H1 (cell line): Measurements from ENCODE around the gene THADA. TPM values are rescaled to one million over a fixed set of nuclear protein-coding genes. Genes with fewer than 3 reads are reported as not detected.

ENCODE experiments used
- CTCF ChIA-PET: fragments of 300-600 bp; sonication (Branson Sonifier 250); formaldehyde crosslinking; loops from one replicate; lab custom pipeline; 2021; ENCODE audit not compliant: partially characterized antibody; lab: Charles Lee
- POLR2A ChIA-PET: fragments of 300-600 bp; sonication (Branson Sonifier 250); formaldehyde crosslinking; loops from one replicate; lab custom pipeline; 2021; ENCODE audit warnings: inconsistent platforms; ENCODE audit not compliant: partially characterized antibody; lab: Charles Lee
- DNase-seq, 2 experiments: peaks; one replicate each; pipeline versions ENCODE4 v3.0.0 to v3.0.0-alpha.2; 2010 to 2022; ENCODE audit warnings: low spot score in 2 of 2, low read depth in 1 of 2, mixed read lengths in 1 of 2
- FAIRE-seq: peaks from 2 replicates; lab custom pipeline; 2011; peaks lifted over from hg19 to GRCh38; lab: Jason Lieb, UNC
- H2AFZ ChIP-seq: 2 replicates; pipeline ENCODE4 v1.8.1; 2012; ENCODE audit warnings: low read length, inconsistent platforms
- H2AK5ac ChIP-seq: 2 replicates; pipeline ENCODE4 v1.6.1; 2013; ENCODE audit warnings: low read depth, low read length
- H2BK120ac ChIP-seq: replicated peaks from 2 replicates; pipeline ENCODE3; 2013; ENCODE audit warnings: low read depth, low read length, inconsistent platforms
- H2BK12ac ChIP-seq: 2 replicates; pipeline ENCODE4 v1.6.1; 2013; ENCODE audit warnings: low read depth, low read length
- H2BK15ac ChIP-seq: 2 replicates; pipeline ENCODE4 v1.6.1; 2013; ENCODE audit warnings: low read length
- H2BK20ac ChIP-seq: 2 replicates; pipeline ENCODE4 v1.6.1; 2013; ENCODE audit warnings: low read length
- H2BK5ac ChIP-seq: 2 replicates; pipeline ENCODE4 v1.6.1; 2013; ENCODE audit warnings: low read depth, low read length
- H3K14ac ChIP-seq: 2 replicates; pipeline ENCODE4 v1.6.1; 2013; ENCODE audit warnings: inconsistent platforms; ENCODE audit not compliant: insufficient read length
- H3K18ac ChIP-seq: 2 replicates; pipeline ENCODE4 v1.6.1; 2013; ENCODE audit warnings: low read length; ENCODE audit errors: extremely low read depth
- H3K23ac ChIP-seq: 2 replicates; pipeline ENCODE4 v1.6.1; 2013; ENCODE audit warnings: inconsistent platforms; ENCODE audit not compliant: insufficient read length
- H3K23me2 ChIP-seq: 2 replicates; pipeline ENCODE4 v1.6.1; 2013; ENCODE audit warnings: low read depth, low read length
- H3K27ac ChIP-seq: 2 replicates; pipeline ENCODE4 v1.6.1; 2011; ENCODE audit warnings: low read depth, low read length, inconsistent platforms
- H3K27me3 ChIP-seq, 4 experiments: replicated peaks in 1 of 4; 1 replicate in 1 of 4; 2 replicates in 3 of 4; pipeline versions ENCODE4 v1.6.1 to v1.8.1; 2011 to 2013; ENCODE audit warnings: low read length in 3 of 4, mild to moderate bottlenecking in 3 of 4, inconsistent platforms in 2 of 4, mixed read lengths in 2 of 4, moderate library complexity in 1 of 4; ENCODE audit not compliant: control insufficient read depth in 3 of 4, insufficient read depth in 3 of 4; ENCODE audit errors: extremely low read depth in 1 of 4
- H3K36me3 ChIP-seq, 4 experiments: 2 replicates each; pipeline versions ENCODE4 v1.6.1 to v1.8.1; 2011 to 2013; ENCODE audit warnings: mild to moderate bottlenecking in 4 of 4, low read length in 3 of 4, moderate library complexity in 2 of 4, control low read depth in 1 of 4, inconsistent platforms in 1 of 4; ENCODE audit not compliant: insufficient read depth in 4 of 4, control insufficient read depth in 2 of 4
- H3K4ac ChIP-seq: replicated peaks from 2 replicates; pipeline ENCODE3; 2013; ENCODE audit warnings: low read length, low read depth, mixed read lengths, inconsistent platforms; ENCODE audit not compliant: insufficient read length
- H3K4me1 ChIP-seq, 4 experiments: replicated peaks in 1 of 4; 1 replicate in 1 of 4; 2 replicates in 3 of 4; pipeline versions ENCODE4 v1.6.1 to v1.8.1; 2011 to 2013; ENCODE audit warnings: low read length in 3 of 4, inconsistent platforms in 2 of 4, mixed read lengths in 1 of 4; ENCODE audit not compliant: insufficient read depth in 4 of 4, control insufficient read depth in 3 of 4
- H3K4me2 ChIP-seq, 2 experiments: 2 replicates each; pipeline versions ENCODE4 v1.6.1 to v1.8.1; 2011 to 2013; ENCODE audit warnings: low read depth in 2 of 2, low read length in 2 of 2, control low read depth in 1 of 2, inconsistent platforms in 1 of 2, mild to moderate bottlenecking in 1 of 2; ENCODE audit not compliant: insufficient read depth in 1 of 2
- H3K4me3 ChIP-seq, 4 experiments: fragments of 200-600, 300-600 bp in 1 of 4; sonication (generic), shearing (Covaris generic), sonication (Bioruptor Twin) in 1 of 4; 2 replicates each; pipeline versions ENCODE4 v1.5.1 to v1.8.1; 2011 to 2016; ENCODE audit warnings: low read length in 4 of 4, low read depth in 3 of 4, control low read depth in 2 of 4, inconsistent platforms in 2 of 4, mild to moderate bottlenecking in 2 of 4, mixed read lengths in 1 of 4, moderate library complexity in 1 of 4; ENCODE audit not compliant: insufficient read depth in 2 of 4; ENCODE audit errors: extremely low read depth in 1 of 4
- H3K56ac ChIP-seq: replicated peaks from 2 replicates; pipeline ENCODE3; 2013; ENCODE audit warnings: low read depth, mild to moderate bottlenecking, mixed read lengths, low read length, inconsistent platforms; ENCODE audit not compliant: insufficient read length
- H3K79me1 ChIP-seq: 2 replicates; pipeline ENCODE4 v1.6.1; 2013; ENCODE audit warnings: low read depth, low read length, control low read depth
- H3K79me2 ChIP-seq, 2 experiments: 2 replicates each; pipeline versions ENCODE4 v1.6.1 to v1.8.1; 2012 to 2013; ENCODE audit warnings: low read length in 2 of 2, mild to moderate bottlenecking in 2 of 2, inconsistent platforms in 1 of 2; ENCODE audit not compliant: insufficient read depth in 2 of 2, control insufficient read depth in 1 of 2
- H3K9ac ChIP-seq, 4 experiments: replicated peaks in 1 of 4; 1 replicate in 1 of 4; 2 replicates in 3 of 4; pipeline versions ENCODE4 v1.6.1 to v1.8.1; 2011 to 2013; ENCODE audit warnings: low read depth in 3 of 4, low read length in 3 of 4, control low read depth in 2 of 4, mild to moderate bottlenecking in 2 of 4, moderate library complexity in 2 of 4, inconsistent platforms in 1 of 4; ENCODE audit errors: extremely low read depth in 1 of 4
- H3K9me3 ChIP-seq, 2 experiments: 2 replicates each; pipeline versions ENCODE4 v1.6.1 to v1.8.1; 2012 to 2013; ENCODE audit warnings: mild to moderate bottlenecking in 2 of 2, moderate library complexity in 2 of 2, control low read depth in 1 of 2, inconsistent platforms in 1 of 2, low read depth in 1 of 2, low read length in 1 of 2, mixed read lengths in 1 of 2; ENCODE audit not compliant: insufficient read depth in 2 of 2
- H4K20me1 ChIP-seq, 2 experiments: replicated peaks in 1 of 2; 2 replicates each; pipeline versions ENCODE3 to v1.8.1; 2011 to 2013; ENCODE audit warnings: inconsistent platforms in 2 of 2, low read length in 2 of 2, mild to moderate bottlenecking in 1 of 2; ENCODE audit not compliant: insufficient read depth in 2 of 2, control insufficient read depth in 1 of 2
- H4K5ac ChIP-seq: 2 replicates; pipeline ENCODE4 v1.6.1; 2013; ENCODE audit warnings: low read length, low read depth, mixed read lengths, inconsistent platforms; ENCODE audit not compliant: insufficient read length
- H4K8ac ChIP-seq: 2 replicates; pipeline ENCODE4 v1.8.0; 2013; ENCODE audit warnings: mild to moderate bottlenecking, moderate library complexity, low read length, inconsistent platforms; ENCODE audit not compliant: insufficient read depth; ENCODE audit errors: extremely low read depth
- H4K91ac ChIP-seq: replicated peaks from 2 replicates; pipeline ENCODE3; 2013; ENCODE audit warnings: low read length, mixed read lengths, inconsistent platforms; ENCODE audit not compliant: insufficient read length
- ATF2 ChIP-seq: IDR thresholded peaks from 2 replicates; pipeline ENCODE4 v1.6.1; 2012; ENCODE audit warnings: low read length, inconsistent platforms
- CTCF ChIP-seq, 3 experiments: IDR thresholded peaks; 1 replicate in 2 of 3; 2 replicates in 1 of 3; pipeline versions ENCODE4 v1.5.1 to v1.6.1; 2011; ENCODE audit warnings: low read length in 3 of 3, mild to moderate bottlenecking in 3 of 3, inconsistent platforms in 2 of 3, low read depth in 1 of 3, moderate library complexity in 1 of 3; ENCODE audit not compliant: insufficient read depth in 1 of 3; ENCODE audit errors: control extremely low read depth in 1 of 3
- KDM4A ChIP-seq: IDR thresholded peaks from one replicate; pipeline ENCODE4 v1.7.1; 2012; ENCODE audit warnings: low read depth, mild to moderate bottlenecking, moderate library complexity, low read length, inconsistent platforms; ENCODE audit not compliant: severe bottlenecking
- NANOG ChIP-seq: IDR thresholded peaks from 2 replicates; pipeline ENCODE4 v1.6.1; 2011; ENCODE audit warnings: low read length, low read depth, mild to moderate bottlenecking, inconsistent platforms; ENCODE audit not compliant: insufficient read depth, poor library complexity, severe bottlenecking
- RNF2 ChIP-seq: fragments of 200-900, 300-1000 bp; sonication (generic); IDR thresholded peaks from 2 replicates; pipeline ENCODE4 v1.7.1; 2016; ENCODE audit warnings: borderline replicate concordance, low read depth, mild to moderate bottlenecking, antibody characterized with exemption, low read length; ENCODE audit not compliant: poor library complexity, severe bottlenecking; ENCODE audit errors: missing control alignments
- SIN3A ChIP-seq, 2 experiments: IDR thresholded peaks in 1 of 2; conservative IDR thresholded peaks in 1 of 2; 2 replicates each; pipeline ENCODE4 v1.6.1; 2011 to 2012; ENCODE audit warnings: low read length in 2 of 2, improper control_type of control experiment in 1 of 2, low read depth in 1 of 2, mild to moderate bottlenecking in 1 of 2
- SP2 ChIP-seq: IDR thresholded peaks from 2 replicates; pipeline ENCODE4 v1.6.1; 2012; ENCODE audit warnings: mild to moderate bottlenecking, low read length, inconsistent platforms
- SRF ChIP-seq: IDR thresholded peaks from 2 replicates; pipeline ENCODE4 v1.6.1; 2011; ENCODE audit warnings: mild to moderate bottlenecking, low read depth, low read length, moderate library complexity
- WGBS, 2 experiments: shearing (Covaris generic) in 1 of 2; methylation state at CpG; one replicate each; pipeline versions ENCODE4 v1.1.6 to v1.1.7; 2013 to 2015; ENCODE audit warnings: low lambda C conversion rate in 2 of 2, mixed read lengths in 2 of 2, inconsistent platforms in 1 of 2, low coverage in 1 of 2, missing lambda C conversion rate in 1 of 2; ENCODE audit not compliant: insufficient replicate concordance in 2 of 2, insufficient coverage in 1 of 2, insufficient read length in 1 of 2; ENCODE audit errors: extremely low coverage in 1 of 2, missing lambda C conversion rate in 1 of 2; 5-methylcytosine and 5-hydroxymethylcytosine counted together
- polyA plus RNA-seq, 7 experiments: library from polyadenylated mRNA; depleted of rRNA in 3 of 7; stranded (reverse) in 5 of 7; unstranded in 2 of 7; fragments of >200 nt in 5 of 7; fragments of 200-250 nt in 2 of 7; gene quantifications; 1 replicate in 5 of 7; 2 replicates in 1 of 7; 4 replicates in 1 of 7; pipeline versions ENCODE4 v1.2.1 to v1.2.3, GENCODE V29; 2011 to 2013; ENCODE audit warnings: missing spikeins in 2 of 7, mixed read lengths in 2 of 7
- total RNA-seq: library from RNA; stranded (reverse); fragmentation: NEBNext Ultra II Directional; extraction: Animal tissue kit (Norgen Biotek cat#: 25700); gene quantifications from 2 replicates; pipeline ENCODE4 v1.2.1, GENCODE V29; 2021

Gene THADA
- total and polyA plus RNA-seq, 2 of the 8 experiments (the other 6 are each of a cell fraction or from before 2014, with no cell fraction given) = 22.4 to 26.8 TPM

- DNase-seq (no peak), FAIRE-seq (no peak)
- no peak overlapping the region for H3K27ac ChIP-seq
- no peak overlapping the region for H3K56ac ChIP-seq
- POLR2A ChIA-PET = no interaction called here
- no peak overlapping the region for H2BK5ac ChIP-seq
- H2BK15ac ChIP-seq = no peak overlapping the region
- H3K18ac ChIP-seq = no peak overlapping the region
- no peak overlapping the region for H4K8ac ChIP-seq
- H3K79me1 ChIP-seq = no peaks in the 10 kb centered on the region
- no peak overlapping the region for H2BK120ac ChIP-seq
- no peak overlapping the region for H2BK20ac ChIP-seq
- H4K5ac ChIP-seq = no peak overlapping the region
- no peaks in the 10 kb centered on the region for H3K9me3 ChIP-seq
- H3K4ac ChIP-seq = no peak overlapping the region
- H3K36me3 ChIP-seq = no peaks in the 10 kb centered on the region; a peak in 1 of 8 replicates
- H3K79me2 ChIP-seq = no peaks in the 10 kb centered on the region
- H3K23me2 ChIP-seq = no peaks in the 10 kb centered on the region; the same call in 1 of the 2 replicates
- no peaks in the 10 kb centered on the region for H3K27me3 ChIP-seq
- H3K4me2 ChIP-seq = no peak overlapping the region
- 92% methylated on average over 1 of the region's 1 CpG; no CpG with 5 or more reads in 1 of the 2 experiments for WGBS, 2 experiments
- no peak overlapping the region for H3K14ac ChIP-seq
- H3K4me3 ChIP-seq = no peak overlapping the region
- no peak overlapping the region for H3K23ac ChIP-seq
- H4K91ac ChIP-seq = no peak overlapping the region
- H3K9ac ChIP-seq = no peak overlapping the region
- H2BK12ac ChIP-seq = no peak overlapping the region
- peaks cover 3 to 10% (median 6%) of the 10 kb centered on the region in 4 experiments; a peak in 6 of 7 replicates for H3K4me1 ChIP-seq
- H4K20me1 ChIP-seq = no peaks in the 10 kb centered on the region
- no peak overlapping the region for H2AK5ac ChIP-seq
- no peak overlapping the region for H2AFZ ChIP-seq
- CTCF ChIA-PET = interaction anchor here (1.1 to 1.7 kb wide), 3 partner anchors 11 to 178 kb away, joined by 3 to 4 read pairs (median 4); no protein-coding TSS in a partner anchor
- TF ChIP-seq CTCF (IDR thresholded peaks at IDR 0.05; ENCODE audit: control extremely low read depth in 1 of 3, insufficient read depth in 1 of 3, low read depth in 1 of 3, low read length in 3 of 3) = no peak
- no peak for TF ChIP-seq NANOG
- TF ChIP-seq SIN3A (conservative IDR thresholded peaks at IDR 0.05 in 1 of 2, IDR thresholded peaks at IDR 0.05 in 1 of 2; ENCODE audit: low read depth in 1 of 2, low read length in 2 of 2) = no peak
- no peak for TF ChIP-seq SRF
- no peak for TF ChIP-seq KDM4A
- TF ChIP-seq RNF2 = no peak
- no peak for TF ChIP-seq ATF2
- no peak for TF ChIP-seq SP2
Observed at GRCh38 chr2:43340945-43341356, 254.9 kb downstream of the THADA start.
